CD4-positive, alpha-beta T cell treated with Interferon alpha-2 for 1 hour (primary cell): ENCODE results near the gene ETS2.
"Not testable (repeated sequence)": the region's sequence is repeated elsewhere in the genome, so short reads cannot be mapped to it uniquely, and the experiment has no call there.

Experiments
- DNase-seq, 2 donors: peaks; one replicate each; pipeline ENCODE4 v3.0.0-alpha.2; 2020 to 2022

ETS2 gene

DNA sequence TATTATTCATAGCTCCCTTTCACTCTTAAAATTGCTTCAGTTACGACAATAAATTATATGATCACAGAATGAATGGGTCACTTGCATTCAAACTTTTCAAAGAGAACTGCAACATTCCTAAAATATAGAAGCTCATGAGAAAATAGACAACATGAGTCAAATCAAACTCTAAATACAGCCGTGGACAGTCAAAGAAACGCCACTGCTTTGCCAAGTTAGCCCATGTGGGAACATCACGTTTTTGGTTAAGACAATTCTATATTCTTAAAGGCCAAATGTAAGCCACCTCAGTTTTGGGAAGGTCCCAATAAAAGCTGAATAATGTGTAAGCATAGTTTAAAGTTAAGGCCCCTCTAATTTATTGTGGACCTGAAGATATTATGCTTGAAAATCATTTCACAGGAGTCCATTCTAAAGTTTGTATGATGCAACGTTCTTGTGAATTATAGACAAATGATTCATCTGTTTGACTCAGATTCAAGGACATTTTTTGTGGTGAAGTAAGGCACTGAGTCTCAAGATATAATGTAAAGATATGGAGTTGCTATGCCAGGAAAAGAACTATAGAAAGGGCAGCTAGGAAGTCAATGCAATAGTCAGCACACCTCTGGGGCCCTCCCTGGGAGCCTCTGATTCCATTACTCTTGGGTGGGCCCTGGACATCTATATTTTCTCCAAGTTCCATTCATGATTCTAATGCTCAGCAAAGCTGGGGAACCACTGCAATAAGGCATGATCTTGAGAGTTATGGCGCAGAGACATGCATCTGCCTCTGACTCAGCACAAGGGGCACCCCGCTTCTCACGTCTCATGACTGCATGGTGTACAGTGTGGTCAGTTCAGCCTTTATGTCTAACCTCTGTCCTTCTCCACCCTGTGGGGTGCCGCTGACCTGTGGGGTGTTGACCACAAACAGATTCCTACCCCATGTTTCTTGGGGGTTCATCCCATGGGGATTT lies 33.9 kb downstream of the ETS2 start:
- no peak for DNase-seq

DNA sequence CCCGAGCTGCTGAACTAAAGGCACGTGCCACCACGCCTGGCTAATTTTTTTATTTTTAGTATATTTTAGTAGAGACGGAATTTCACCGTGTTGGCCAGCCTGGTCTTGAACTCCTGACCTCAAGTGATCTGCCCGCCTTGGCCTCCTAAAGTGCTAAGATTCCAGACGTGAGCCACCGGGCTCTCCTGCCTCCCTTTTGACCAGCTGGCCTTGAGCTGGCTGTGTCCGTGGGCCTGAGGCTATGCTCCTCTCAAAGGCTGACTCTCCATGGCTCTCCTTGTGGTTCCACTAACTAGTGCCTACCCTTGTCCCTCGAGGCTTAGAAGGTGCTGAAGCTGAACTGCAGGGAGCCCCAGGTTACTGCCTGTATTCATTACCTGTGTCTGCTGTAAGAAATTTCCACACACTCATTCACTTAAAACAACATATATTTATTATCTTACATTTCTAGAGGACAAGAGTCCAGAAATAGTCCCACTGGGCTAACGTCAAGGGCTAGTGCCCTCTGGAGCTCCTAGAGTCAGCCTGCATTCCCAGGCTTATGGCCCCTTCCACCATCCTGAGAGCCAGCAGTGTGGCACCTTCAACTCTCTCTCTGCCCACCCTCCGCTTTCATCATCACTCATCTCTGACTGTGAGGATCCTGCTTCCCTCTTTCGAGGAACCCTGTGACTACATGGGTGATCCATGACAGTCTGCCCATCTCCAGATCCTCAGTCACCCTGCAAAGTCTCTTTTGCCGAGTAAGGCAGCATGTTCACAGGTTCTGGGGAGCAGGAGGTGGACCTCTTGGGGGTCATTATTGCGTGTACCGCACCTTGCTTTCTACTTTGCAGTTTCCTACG lies 34.9 kb downstream of the ETS2 start:
- DNase-seq, result no peak

DNA sequence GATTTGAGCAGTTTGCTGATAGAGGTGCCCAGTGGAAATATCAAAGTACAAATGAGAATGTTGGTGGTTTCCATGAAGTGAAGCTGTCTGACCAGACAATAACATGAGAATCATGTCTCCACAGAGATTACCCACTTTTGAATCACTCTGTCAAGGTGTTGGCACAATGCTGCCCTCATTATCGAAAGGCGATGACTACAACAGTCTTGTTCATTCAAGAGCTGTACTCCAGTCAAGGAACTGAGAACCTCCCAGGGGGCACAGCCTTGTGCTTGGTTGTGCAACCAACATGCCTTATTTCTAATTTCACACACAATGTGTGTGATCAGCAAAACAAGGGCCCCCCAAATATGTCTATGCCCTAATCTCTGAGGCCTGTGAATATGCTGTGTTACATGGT lies 35.7 kb downstream of the ETS2 start:
- no peak for DNase-seq

DNA sequence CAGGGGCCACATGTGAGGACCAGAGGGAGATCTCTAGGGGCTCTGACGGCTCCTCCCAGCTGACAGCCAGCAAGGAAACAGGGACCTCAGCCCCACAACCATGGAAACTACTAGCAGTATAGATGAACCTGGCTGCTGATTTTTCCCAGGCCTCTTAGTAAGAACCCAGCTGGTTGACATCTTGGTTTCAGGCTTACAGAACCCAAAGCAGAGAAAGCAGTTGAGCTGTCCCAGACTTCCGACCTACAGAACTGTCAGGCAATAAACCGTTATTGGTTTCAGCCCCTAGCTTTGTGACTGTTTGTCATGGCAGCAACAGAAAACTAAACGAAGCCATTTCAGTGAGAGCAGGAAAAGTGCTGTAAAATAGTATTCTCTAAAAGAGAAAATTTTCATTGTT lies 36.4 kb downstream of the ETS2 start:
- DNase-seq, result no peak

GRCh38 chr21:38843379-38843778 lies 37.6 kb downstream of the ETS2 start:
- no peak for DNase-seq

DNA sequence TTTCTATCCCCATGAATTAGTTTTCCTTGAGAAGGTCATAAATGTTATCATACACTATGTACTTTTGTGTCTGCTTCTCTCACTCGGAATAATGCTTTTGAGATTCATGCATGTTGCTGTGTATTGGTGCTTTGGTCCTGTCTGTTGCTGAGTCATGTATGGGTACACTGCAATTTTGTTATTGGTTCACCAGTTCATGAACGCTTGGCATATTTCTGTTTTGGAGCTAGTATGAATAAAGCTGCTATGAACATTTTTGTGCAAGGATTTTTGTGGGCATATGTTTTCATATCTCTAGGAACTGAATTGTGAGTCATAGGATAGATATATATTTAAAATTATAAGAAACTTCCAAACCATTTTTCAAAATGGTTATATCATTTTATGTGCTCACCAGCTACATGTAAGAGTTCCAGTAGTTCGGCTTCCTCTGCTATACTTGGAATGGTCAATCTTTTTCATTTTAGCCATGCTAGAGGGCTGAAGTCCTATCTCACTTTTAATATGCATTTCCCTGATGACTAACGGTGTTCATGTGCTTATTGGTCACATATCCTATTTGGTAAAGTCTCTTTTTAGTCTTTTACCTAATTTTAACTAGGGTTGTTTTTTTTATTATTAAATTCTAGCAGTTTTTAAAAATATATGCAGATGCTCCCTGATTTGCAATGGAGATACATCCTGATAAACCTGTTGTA lies 38.2 kb downstream of the ETS2 start:
- DNase-seq, result no peak

- DNase-seq, result not testable (repeated sequence)
These were observed 39.6 kb downstream of the ETS2 start for GRCh38 chr21:38845374-38845773.

GRCh38 chr21:38847556-38847955 lies 41.8 kb downstream of the ETS2 start:
- no peak for DNase-seq

GRCh38 chr21:38848187-38848609 lies 42.5 kb downstream of the ETS2 start:
- no peak for DNase-seq

GRCh38 chr21:38849776-38850175 lies 44.0 kb downstream of the ETS2 start:
- DNase-seq, result no peak

DNA sequence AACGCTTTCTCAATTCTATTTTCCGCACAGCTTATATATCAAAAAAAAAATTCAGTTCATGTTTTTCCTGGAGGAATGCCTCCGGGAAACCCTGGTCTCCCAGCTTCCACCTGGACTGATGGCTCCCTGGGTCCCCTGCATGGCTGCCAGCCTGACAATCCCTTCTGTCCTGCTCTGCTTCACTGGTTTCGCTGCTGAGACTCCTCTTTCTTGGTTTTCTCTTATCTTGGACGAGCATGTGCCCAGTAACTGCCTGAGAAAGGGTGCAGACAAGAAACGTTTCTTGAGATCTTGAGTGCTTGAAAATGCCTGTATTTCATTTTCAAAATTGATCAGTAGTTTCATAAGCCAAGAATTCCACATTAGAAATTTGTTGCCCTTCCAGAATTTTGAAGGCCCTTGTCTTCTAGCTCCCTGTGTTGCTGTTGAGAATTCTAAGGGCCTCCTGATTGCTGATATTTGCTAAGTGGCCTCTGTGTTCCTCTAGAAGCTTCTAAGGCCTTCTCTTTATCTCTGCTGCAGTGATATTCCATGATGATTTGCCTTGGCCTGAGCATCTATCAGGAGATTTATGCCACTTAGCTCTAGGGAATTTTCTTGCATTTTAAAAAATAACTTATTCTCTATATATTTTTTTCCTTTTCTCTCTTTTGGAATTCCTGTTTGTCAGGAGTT lies 44.7 kb downstream of the ETS2 start:
- no peak for DNase-seq

GRCh38 chr21:38851101-38851500 lies 45.4 kb downstream of the ETS2 start:
- DNase-seq, result no peak

GRCh38 chr21:38852278-38852677 lies 46.5 kb downstream of the ETS2 start:
- no peak for DNase-seq

DNA sequence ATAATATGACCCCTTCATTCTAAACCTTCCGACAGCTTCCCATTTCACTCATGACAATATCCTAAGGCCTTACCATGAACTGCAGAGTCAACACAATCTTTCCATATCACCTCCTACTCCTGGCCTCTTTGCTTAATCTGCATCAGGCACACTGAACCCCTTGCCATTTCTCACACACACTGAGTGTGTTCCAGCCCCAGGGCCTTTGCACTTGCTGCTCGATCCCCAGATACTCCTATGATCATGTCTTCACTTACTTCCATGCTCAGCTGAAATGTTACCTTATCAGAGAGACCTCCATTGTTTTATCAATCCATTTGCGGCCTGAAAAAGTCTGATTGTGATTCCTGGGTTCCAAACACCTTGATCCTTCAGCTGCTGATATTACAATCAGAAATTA lies 47.0 kb downstream of the ETS2 start:
- DNase-seq, result no peak

GRCh38 chr21:38853421-38853919 lies 47.7 kb downstream of the ETS2 start:
- DNase-seq, result peak in 1 of 2 donors; percentile 11

DNA sequence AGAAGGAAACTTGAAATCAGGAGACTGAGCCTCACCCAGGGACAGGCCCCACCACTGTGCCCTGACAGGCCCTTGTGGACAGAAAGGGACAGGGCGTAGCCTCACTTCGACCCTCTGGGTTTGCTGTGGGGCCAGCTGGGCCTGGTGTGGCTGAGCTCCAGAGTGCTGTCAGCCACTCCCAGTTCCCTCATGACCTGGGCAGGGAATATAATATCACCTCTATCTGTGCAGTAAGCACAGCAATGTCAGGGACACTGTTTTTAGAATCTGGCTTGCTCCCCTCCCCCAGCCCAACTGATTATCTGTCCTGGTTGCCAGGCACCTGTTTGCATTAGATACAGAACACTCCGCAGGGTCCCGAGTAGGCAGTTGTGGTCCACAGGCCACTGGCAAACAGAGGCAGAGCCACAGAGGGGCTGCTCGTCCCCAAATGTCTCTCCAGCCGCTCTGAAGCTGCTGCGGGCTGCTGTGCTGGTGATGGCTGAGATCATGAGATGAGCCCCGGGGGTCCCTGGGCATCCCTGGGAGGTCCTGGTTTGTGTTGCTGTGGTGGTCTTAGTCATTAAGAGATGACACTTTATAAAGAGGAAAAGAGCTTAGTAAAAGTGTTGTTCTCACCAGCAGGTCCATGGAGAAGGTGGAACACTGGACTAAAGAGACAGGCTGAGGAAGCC lies 51.6 kb downstream of the ETS2 start:
- no peak for DNase-seq

GRCh38 chr21:38858026-38858811 lies 52.5 kb downstream of the ETS2 start:
- no peak for DNase-seq

DNA sequence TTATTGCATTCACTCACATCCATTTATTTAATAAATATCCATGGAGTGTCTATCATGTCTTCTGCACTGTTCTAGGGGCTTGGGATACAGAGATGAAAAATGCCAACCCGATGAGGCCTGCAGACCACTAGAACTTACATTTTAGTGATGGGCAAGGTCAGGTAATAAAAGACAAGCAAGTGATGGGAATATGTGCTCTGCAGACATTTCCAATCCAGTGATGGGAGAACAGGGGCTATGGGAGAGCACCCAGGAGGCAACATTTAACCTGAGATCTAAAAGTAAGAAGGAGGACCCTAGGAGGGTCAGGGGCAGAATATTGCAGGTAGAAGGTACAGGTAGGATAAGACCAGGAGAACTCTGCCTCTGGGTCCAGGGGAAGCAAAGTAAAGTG lies 53.1 kb downstream of the ETS2 start:
- DNase-seq, result no peak

GRCh38 chr21:38859852-38860251 lies 54.1 kb downstream of the ETS2 start:
- DNase-seq, result no peak

- no peak for DNase-seq
These were observed 55.3 kb downstream of the ETS2 start for GRCh38 chr21:38861056-38861455.
